Measurements from ENCODE around the gene DALRD3. TPM values are rescaled to one million over a fixed set of nuclear protein-coding genes. Genes with fewer than 3 reads are reported as not detected.

The DALRD3 gene
- total and polyA plus RNA-seq, 11 donors: 6.8 to 24.7 (median 14.5) TPM

GRCh38 chr3:49021813-49022687 is 3.7 kb upstream of the DALRD3 start, which contains the start of gene NDUFAF3:
NDUFAF3 (plus strand) TSS chr3:49022121; CDS start chr3:49022145, 24 bp downstream.
- intact Hi-C loops (cut with DNase I): loop anchor here in 2 of 10 donors (2.0 to 10.0 kb wide), 2 partner anchors 33 to 73 kb away; partner anchors contain the start of gene QRICH1 (in 1 of the 2)
- H3K4me1 ChIP-seq: peaks cover 0 to 75% (median 41%) of the 10 kb centered on the region in 12 donors
- H3K36me3 ChIP-seq: peaks cover 0 to 43% (median 42%) of the 10 kb centered on the region in 9 donors
- H3K27me3 ChIP-seq: no peaks in the 10 kb centered on the region
- H3K4me3 ChIP-seq: peak within 1 kb of the TSS; percentile 76 to 100 (median 92)
- 1% methylated on average over 36 to 83 of the region's 83 CpGs for WGBS, 4 donors
- ATAC-seq: peak; percentile 64 to 87 (median 84)
- peak within 1 kb of the TSS; percentile 99 to 100 (median 100) for H3K27ac ChIP-seq
- TF ChIP-seq POLR2A (IDR thresholded peaks at IDR 0.05) (peak; percentile 20 to 35), CTCF (IDR thresholded peaks at IDR 0.05) (peak; percentile 89 to 100 (median 98))
- DNase-seq: peak; percentile 93 to 97 (median 94)
- H3K9me3 ChIP-seq: no peaks in the 10 kb centered on the region

- Histone ChIP-seq H3K27ac (peak overlapping the region; percentile 99 to 100 (median 100)), H3K9me3 (no peaks in the 10 kb centered on the region), H3K4me1 (peaks cover 0 to 73% (median 42%) of the 10 kb centered on the region in 12 donors), H3K27me3 (no peaks in the 10 kb centered on the region), H3K36me3 (peaks cover 0 to 42% (median 40%) of the 10 kb centered on the region in 9 donors), H3K4me3 (peak overlapping the region; percentile 76 to 100 (median 92))
- DNase-seq (peak; percentile 99 to 100 (median 100)), ATAC-seq (peak; percentile 87 to 93 (median 88))
- WGBS, 4 donors: 0% methylated on average over 27 to 60 of the region's 60 CpGs
- TF ChIP-seq CTCF (IDR thresholded peaks at IDR 0.05): no peak
- TF ChIP-seq POLR2A (IDR thresholded peaks at IDR 0.05): peak; percentile 98 to 99
- intact Hi-C loops (cut with DNase I): loop anchor here in 2 of 10 donors (2.0 to 10.0 kb wide), 2 partner anchors 33 to 73 kb away; partner anchors contain the start of gene QRICH1 (in 1 of the 2)
Measured at GRCh38 chr3:49021213-49021812, 2.9 kb upstream of the DALRD3 start.

GRCh38 chr3:49020330-49021212 is 2.2 kb upstream of the DALRD3 start:
- Histone ChIP-seq H3K27ac (peak overlapping the region; percentile 99 to 100 (median 100)), H3K4me1 (peaks cover 0 to 66% (median 39%) of the 10 kb centered on the region in 12 donors), H3K27me3 (no peaks in the 10 kb centered on the region), H3K9me3 (no peaks in the 10 kb centered on the region), H3K36me3 (peaks cover 0 to 42% (median 40%) of the 10 kb centered on the region in 9 donors), H3K4me3 (peak overlapping the region; percentile 66 to 100 (median 92))
- WGBS, 4 donors: 2 to 3% (median 2%) methylated on average over 32 to 51 of the region's 51 CpGs
- intact Hi-C loops (cut with DNase I): loop anchor here in 2 of 10 donors (2.0 to 10.0 kb wide), 2 partner anchors 32 to 74 kb away; partner anchors contain the start of gene QRICH1 (in 1 of the 2)
- ATAC-seq (peak in 3 of 4 donors; percentile 0 to 21 (median 1)), DNase-seq (peak; percentile 63 to 82 (median 66))
- TF ChIP-seq POLR2A (IDR thresholded peaks at IDR 0.05) (no peak), CTCF (IDR thresholded peaks at IDR 0.05) (no peak)
